ENCODE measurements around the gene UCN. TPM values are rescaled to one million over a fixed set of nuclear protein-coding genes. Genes with fewer than 3 reads are reported as not detected.

Gene UCN
- total RNA-seq, 4 donors from 2014 or later = 2.3 to 8.5 (median 2.3) TPM; not detected in 1

DNA sequence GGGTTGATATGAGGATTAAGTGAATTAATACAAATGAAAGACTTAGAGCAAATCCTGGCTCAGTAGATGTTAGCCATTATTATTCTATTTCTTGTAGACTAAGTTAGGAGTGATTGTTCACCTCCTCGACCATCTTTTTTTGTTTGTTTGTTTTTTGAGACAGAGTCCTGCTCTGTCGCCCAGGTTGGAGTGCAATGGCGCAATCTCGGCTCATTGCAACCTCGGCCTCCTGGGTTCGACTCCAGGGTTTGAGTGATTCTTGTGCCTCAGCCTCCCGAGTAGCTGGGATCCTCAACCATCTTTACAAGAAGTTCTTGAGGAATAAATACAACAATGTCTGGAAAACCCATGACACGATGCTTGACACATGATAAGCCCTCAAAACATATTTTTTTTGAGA, 13.3 kb downstream of the UCN start:
- H3K27ac ChIP-seq = no peak overlapping the region
- no peak for DNase-seq
- H3K9me3 ChIP-seq = no peaks in the 10 kb centered on the region
- H3K4me3 ChIP-seq = no peak overlapping the region
- no peaks in the 10 kb centered on the region for H3K27me3 ChIP-seq
- intact Hi-C loops (cut with DNase I; ENCODE audit: low total_unique reads) = no loop called here
- no peaks in the 10 kb centered on the region for H3K4me1 ChIP-seq
- H3K36me3 ChIP-seq = no peaks in the 10 kb centered on the region
- TF ChIP-seq, protein P1, sequence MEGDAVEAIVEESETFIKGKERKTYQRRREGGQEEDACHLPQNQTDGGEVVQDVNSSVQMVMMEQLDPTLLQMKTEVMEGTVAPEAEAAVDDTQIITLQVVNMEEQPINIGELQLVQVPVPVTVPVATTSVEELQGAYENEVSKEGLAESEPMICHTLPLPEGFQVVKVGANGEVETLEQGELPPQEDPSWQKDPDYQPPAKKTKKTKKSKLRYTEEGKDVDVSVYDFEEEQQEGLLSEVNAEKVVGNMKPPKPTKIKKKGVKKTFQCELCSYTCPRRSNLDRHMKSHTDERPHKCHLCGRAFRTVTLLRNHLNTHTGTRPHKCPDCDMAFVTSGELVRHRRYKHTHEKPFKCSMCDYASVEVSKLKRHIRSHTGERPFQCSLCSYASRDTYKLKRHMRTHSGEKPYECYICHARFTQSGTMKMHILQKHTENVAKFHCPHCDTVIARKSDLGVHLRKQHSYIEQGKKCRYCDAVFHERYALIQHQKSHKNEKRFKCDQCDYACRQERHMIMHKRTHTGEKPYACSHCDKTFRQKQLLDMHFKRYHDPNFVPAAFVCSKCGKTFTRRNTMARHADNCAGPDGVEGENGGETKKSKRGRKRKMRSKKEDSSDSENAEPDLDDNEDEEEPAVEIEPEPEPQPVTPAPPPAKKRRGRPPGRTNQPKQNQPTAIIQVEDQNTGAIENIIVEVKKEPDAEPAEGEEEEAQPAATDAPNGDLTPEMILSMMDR (IDR thresholded peaks at IDR 0.05) = no peak
- TF ChIP-seq POLR2A (IDR thresholded peaks at IDR 0.05) = no peak

DNA sequence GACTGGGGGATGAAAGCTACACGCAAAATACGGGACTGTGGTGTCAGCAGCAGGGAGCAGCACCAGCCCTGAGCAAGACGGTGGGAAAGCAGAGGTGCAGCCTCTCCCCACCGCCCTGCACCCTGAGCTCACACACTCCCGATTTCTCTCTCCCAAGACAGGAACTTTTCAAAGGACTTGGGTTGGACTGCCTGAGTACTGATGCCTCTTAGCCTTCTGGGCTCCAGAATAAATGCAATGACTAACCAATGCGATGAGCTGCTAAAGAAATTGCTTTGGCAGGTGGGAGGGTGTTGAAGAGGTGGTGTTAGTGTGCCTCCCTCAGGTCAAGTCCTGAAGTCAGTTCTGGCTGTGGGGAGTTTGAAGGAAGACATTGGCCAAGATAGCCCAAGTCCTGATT, 16.4 kb downstream of the UCN start:
- H3K4me1 ChIP-seq = no peaks in the 10 kb centered on the region
- no peak for DNase-seq
- TF ChIP-seq, protein P1 (IDR thresholded peaks at IDR 0.05) = no peak
- no peak for TF ChIP-seq POLR2A (IDR thresholded peaks at IDR 0.05)
- H3K4me3 ChIP-seq = no peak overlapping the region
- no peaks in the 10 kb centered on the region for H3K36me3 ChIP-seq
- H3K27ac ChIP-seq = no peak overlapping the region
- no peaks in the 10 kb centered on the region for H3K27me3 ChIP-seq
- intact Hi-C loops (cut with DNase I; ENCODE audit: low total_unique reads) = no loop called here
- no peaks in the 10 kb centered on the region for H3K9me3 ChIP-seq

DNA sequence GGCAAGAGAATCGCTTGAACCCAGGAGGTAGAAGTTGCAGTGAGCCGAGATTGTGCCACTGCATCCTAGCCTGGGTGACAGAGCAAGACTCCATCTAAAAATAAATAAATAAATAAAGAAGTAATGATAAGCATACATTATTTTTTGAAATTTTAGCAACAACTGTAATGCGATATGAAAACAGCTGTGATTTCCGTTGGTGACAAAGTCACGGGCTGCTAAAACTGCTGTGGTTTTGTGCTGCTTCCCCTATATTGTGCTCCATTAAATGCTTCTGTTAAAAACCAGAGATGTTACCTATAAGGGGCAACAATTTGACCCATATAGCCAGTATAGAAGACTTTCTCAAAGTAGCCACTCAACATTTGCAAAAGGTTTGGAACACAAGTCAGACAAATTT, 17.7 kb downstream of the UCN start:
- H3K9me3 ChIP-seq = no peaks in the 10 kb centered on the region
- no peaks in the 10 kb centered on the region for H3K36me3 ChIP-seq
- no peaks in the 10 kb centered on the region for H3K27me3 ChIP-seq
- DNase-seq = no peak
- H3K4me1 ChIP-seq = no peaks in the 10 kb centered on the region
- intact Hi-C loops (cut with DNase I; ENCODE audit: low total_unique reads) = no loop called here
- H3K27ac ChIP-seq = no peak overlapping the region
- no peak overlapping the region for H3K4me3 ChIP-seq
- TF ChIP-seq POLR2A (IDR thresholded peaks at IDR 0.05) = no peak
- TF ChIP-seq, protein P1 (IDR thresholded peaks at IDR 0.05) = no peak

DNA sequence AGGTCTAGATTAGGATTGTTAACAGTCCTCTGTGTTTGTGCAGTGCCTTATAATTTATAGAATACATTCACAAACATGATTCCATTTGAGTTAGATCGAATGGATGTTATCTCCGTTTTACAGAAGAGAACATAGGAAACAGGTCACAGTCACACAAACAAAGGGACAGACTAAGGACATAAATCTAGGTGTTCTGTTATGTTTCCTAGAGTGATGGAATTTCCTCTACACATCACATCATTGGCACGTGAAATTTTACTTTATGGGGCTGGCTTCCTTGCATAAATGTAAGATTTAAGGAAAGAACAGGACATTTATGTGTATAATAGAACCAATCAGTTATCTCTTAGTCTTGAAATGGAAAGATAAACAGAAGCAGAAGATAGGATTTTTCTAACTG, 19.6 kb downstream of the UCN start:
- TF ChIP-seq, protein P1 (IDR thresholded peaks at IDR 0.05) = no peak
- no peak for TF ChIP-seq POLR2A (IDR thresholded peaks at IDR 0.05)
- peak overlapping the region in 1 of 2 donors; percentile 71 for H3K27ac ChIP-seq
- no peak for DNase-seq
- no peaks in the 10 kb centered on the region for H3K9me3 ChIP-seq
- H3K27me3 ChIP-seq = no peaks in the 10 kb centered on the region
- no peak overlapping the region for H3K4me3 ChIP-seq
- H3K4me1 ChIP-seq = no peaks in the 10 kb centered on the region
- intact Hi-C loops (cut with DNase I; ENCODE audit: low total_unique reads) = loop anchor here (10.0 kb wide), 1 partner anchor 184 kb away; no protein-coding TSS in a partner anchor
- H3K36me3 ChIP-seq = no peaks in the 10 kb centered on the region

DNA sequence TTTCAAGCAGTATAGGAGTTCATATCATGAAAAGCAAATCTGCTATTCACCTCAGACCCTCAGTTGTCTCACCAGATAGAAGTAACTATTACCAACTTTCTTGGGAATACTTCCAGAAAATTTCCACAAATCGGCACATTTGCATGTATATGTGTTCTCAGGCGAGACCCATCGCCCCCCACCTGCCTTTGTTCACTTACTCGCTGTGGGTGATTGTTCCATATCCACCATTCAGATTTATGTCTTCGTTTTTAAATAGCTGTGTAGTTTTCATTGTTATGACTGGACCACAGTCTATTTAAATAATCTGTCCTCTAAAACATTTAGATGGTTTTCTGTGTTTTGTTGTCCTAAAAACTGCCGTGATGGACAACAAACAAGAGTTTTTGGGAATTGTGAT, 22.8 kb downstream of the UCN start:
- DNase-seq = no peak
- no peak for TF ChIP-seq POLR2A (IDR thresholded peaks at IDR 0.05)
- TF ChIP-seq, protein P1 (IDR thresholded peaks at IDR 0.05) = no peak
- Histone ChIP-seq H3K27ac (no peak overlapping the region), H3K4me1 (no peaks in the 10 kb centered on the region), H3K27me3 (no peaks in the 10 kb centered on the region), H3K9me3 (no peaks in the 10 kb centered on the region), H3K36me3 (no peaks in the 10 kb centered on the region), H3K4me3 (no peak overlapping the region)
- intact Hi-C loops (cut with DNase I; ENCODE audit: low total_unique reads) = loop anchor here (10.0 kb wide), 1 partner anchor 181 kb away; no protein-coding TSS in a partner anchor

Data from uterus (tissue), 4 donors.